Endothelial cell (in vitro differentiated cells): Measurements from ENCODE around the gene CCDC185. TPM values are rescaled to one million over a fixed set of nuclear protein-coding genes. Genes with fewer than 3 reads are reported as not detected.

Experiments used
- DNase-seq: peaks from one replicate; pipeline ENCODE4 v3.0.0; 2021; ENCODE audit warnings: low spot score
- H3K27ac Mint-ChIP-seq: one replicate; pipeline ENCODE4 v1.8.0; 2021; ENCODE audit warnings: mixed read lengths, inconsistent platforms; ENCODE audit not compliant: unreplicated experiment
- H3K27me3 Mint-ChIP-seq: one replicate; pipeline ENCODE4 v1.8.0; 2021; ENCODE audit warnings: mild to moderate bottlenecking, moderate library complexity, mixed read lengths, inconsistent platforms; ENCODE audit not compliant: unreplicated experiment
- H3K36me3 Mint-ChIP-seq: one replicate; pipeline ENCODE4 v1.8.0; 2021; ENCODE audit warnings: mild to moderate bottlenecking, low read depth, mixed read lengths, inconsistent platforms; ENCODE audit not compliant: unreplicated experiment
- H3K4me1 Mint-ChIP-seq: one replicate; pipeline ENCODE4 v1.8.0; 2021; ENCODE audit warnings: mild to moderate bottlenecking, mixed read lengths, inconsistent platforms; ENCODE audit not compliant: unreplicated experiment
- H3K4me3 Mint-ChIP-seq: one replicate; pipeline ENCODE4 v1.8.0; 2021; ENCODE audit warnings: mild to moderate bottlenecking, mixed read lengths, inconsistent platforms; ENCODE audit not compliant: unreplicated experiment
- H3K9me3 Mint-ChIP-seq: one replicate; pipeline ENCODE4 v1.8.0; 2021; ENCODE audit warnings: mixed read lengths, inconsistent platforms; ENCODE audit not compliant: unreplicated experiment
- CTCF ChIP-seq: fragments of 200-600 bp; sonication (generic); IDR thresholded peaks from one replicate; pipeline ENCODE4 v1.5.0; 2021; ENCODE audit warnings: antibody characterized with exemption; ENCODE audit not compliant: unreplicated experiment
- total RNA-seq: library from RNA; stranded (reverse); fragmentation: NEBNext Ultra II Directional; extraction: Animal tissue kit (Norgen Biotek cat#: 25700); gene quantifications from one replicate; pipeline ENCODE4 v1.2.1, GENCODE V29; 2021; ENCODE audit not compliant: unreplicated experiment

CCDC185 gene
- total RNA-seq, 1 donor from 2014 or later = not detected

GRCh38 chr1:223429821-223430220, 36.6 kb downstream of the CCDC185 start:
- H3K9me3 Mint-ChIP-seq = no peaks in the 10 kb centered on the region
- H3K36me3 Mint-ChIP-seq = no peaks in the 10 kb centered on the region
- H3K4me1 Mint-ChIP-seq = peaks cover 6% of the 10 kb centered on the region
- H3K27me3 Mint-ChIP-seq = no peaks in the 10 kb centered on the region
- H3K27ac Mint-ChIP-seq = no peak overlapping the region
- TF ChIP-seq CTCF = no peak
- no peak for DNase-seq
- no peak overlapping the region for H3K4me3 Mint-ChIP-seq

- Mint-ChIP-seq H3K36me3 (no peaks in the 10 kb centered on the region), H3K27me3 (no peaks in the 10 kb centered on the region), H3K27ac (no peak overlapping the region), H3K4me3 (no peak overlapping the region), H3K9me3 (no peaks in the 10 kb centered on the region), H3K4me1 (peaks cover 6% of the 10 kb centered on the region)
- DNase-seq = no peak
- TF ChIP-seq CTCF = no peak
These were observed 37.0 kb downstream of the CCDC185 start for GRCh38 chr1:223430236-223430635.

GRCh38 chr1:223437151-223437550, 43.9 kb downstream of the CCDC185 start:
- DNase-seq = no peak
- no peak for TF ChIP-seq CTCF
- Mint-ChIP-seq H3K36me3 (no peaks in the 10 kb centered on the region), H3K4me3 (no peak overlapping the region), H3K9me3 (no peaks in the 10 kb centered on the region), H3K27ac (no peak overlapping the region), H3K27me3 (peaks cover 1% of the 10 kb centered on the region), H3K4me1 (peaks cover 7% of the 10 kb centered on the region)

GRCh38 chr1:223443397-223443796, 50.2 kb downstream of the CCDC185 start:
- H3K27me3 Mint-ChIP-seq = peaks cover 2% of the 10 kb centered on the region
- no peak for TF ChIP-seq CTCF
- H3K4me3 Mint-ChIP-seq = no peak overlapping the region
- DNase-seq = no peak
- H3K36me3 Mint-ChIP-seq = no peaks in the 10 kb centered on the region
- H3K4me1 Mint-ChIP-seq = no peaks in the 10 kb centered on the region
- no peak overlapping the region for H3K27ac Mint-ChIP-seq
- no peaks in the 10 kb centered on the region for H3K9me3 Mint-ChIP-seq

- no peak for TF ChIP-seq CTCF
- Mint-ChIP-seq H3K27ac (no peak overlapping the region), H3K9me3 (no peaks in the 10 kb centered on the region), H3K4me3 (no peak overlapping the region), H3K27me3 (peaks cover 2% of the 10 kb centered on the region), H3K36me3 (no peaks in the 10 kb centered on the region), H3K4me1 (no peaks in the 10 kb centered on the region)
- DNase-seq = no peak
These were observed 51.2 kb downstream of the CCDC185 start for GRCh38 chr1:223444411-223444810.

Other genes starting within 250 kb of the CCDC185 start
- gene SUSD4, start 29.2 kb upstream of the CCDC185 start, total RNA-seq = 18.5 TPM